OCI-LY1 (cell line): Measurements from ENCODE around the gene TFF3.

ENCODE experiments used
- CTCF ChIP-seq: fragments of 200-600 bp; sonication (generic), shearing (Covaris generic); IDR thresholded peaks from 2 replicates; pipeline ENCODE4 v1.5.1; 2017; ENCODE audit warnings: mild to moderate bottlenecking, antibody characterized with exemption, low read length, moderate library complexity, mixed read lengths
- EZH2 ChIP-seq: fragments of 200-600 bp; sonication (generic), shearing (Covaris generic); IDR thresholded peaks from 2 replicates; pipeline ENCODE4 v1.8.0; 2017; ENCODE audit warnings: borderline replicate concordance, mixed run types, mild to moderate bottlenecking, antibody characterized with exemption, low read length, moderate library complexity, mixed read lengths

DNA sequence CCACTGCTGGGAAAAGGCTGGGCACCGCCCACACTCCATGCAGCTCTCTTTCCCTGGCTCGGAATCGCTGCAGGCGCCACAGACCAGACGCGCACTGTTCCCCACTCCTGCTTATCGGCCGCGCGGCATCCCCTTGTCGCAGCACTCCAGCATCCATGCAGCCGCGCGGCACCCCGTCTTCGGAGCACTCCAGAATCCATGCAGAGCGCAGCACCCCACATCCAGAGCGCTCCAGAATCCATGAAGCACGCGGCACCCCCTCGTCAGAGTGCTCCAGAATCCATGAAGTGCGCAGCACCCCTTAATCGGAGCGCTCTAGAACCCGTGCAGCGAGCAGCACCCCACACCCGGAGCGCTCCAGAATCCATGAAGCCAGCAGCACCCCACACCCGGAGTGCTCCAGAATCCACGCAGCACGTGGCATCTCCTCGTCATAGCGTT lies 9.5 kb downstream of the TFF3 start:
- no peak for TF ChIP-seq CTCF
- TF ChIP-seq EZH2, result no peak
